ENCODE measurements around the gene RBM47. TPM values are rescaled to one million over a fixed set of nuclear protein-coding genes. Genes with fewer than 3 reads are reported as not detected.

RBM47 gene
- total RNA-seq, 1 experiment from 2014 or later, result 70.3 TPM

DNA sequence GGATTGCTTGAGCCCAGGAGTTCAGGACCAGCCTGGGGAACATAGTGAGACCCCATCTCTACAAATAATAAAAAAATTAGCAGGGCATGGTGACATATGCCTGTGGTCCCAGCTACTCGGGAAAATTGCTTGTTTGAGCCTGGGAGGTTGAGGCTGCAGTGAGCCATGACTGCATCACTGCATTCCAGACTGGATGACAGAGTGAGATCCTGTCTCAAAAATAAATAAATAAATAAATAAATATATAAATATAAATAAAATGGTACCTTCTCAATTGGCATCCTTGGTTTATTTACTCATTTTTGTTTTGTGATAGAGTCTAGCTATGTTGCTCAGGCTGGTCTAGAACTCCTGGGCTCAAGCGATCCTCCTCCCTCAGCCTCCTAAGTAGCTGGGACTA is 150.3 kb downstream of the RBM47 start:
- Histone ChIP-seq H3K79me2 (ENCODE audit: insufficient read depth, low read length) (peaks cover 4% of the 10 kb centered on the region; the same call in 1 of the 2 replicates), H3K23ac (ENCODE audit: insufficient read length, low read depth, low read length) (no peak overlapping the region), H2BK5ac (ENCODE audit: insufficient read length, low read length) (no peak overlapping the region), H2BK20ac (ENCODE audit: low read depth, low read length, poor library complexity, severe bottlenecking) (no peak overlapping the region), H3K4me1 (ENCODE audit: insufficient read depth, low read length) (peaks cover 3% of the 10 kb centered on the region), H2AK5ac (ENCODE audit: insufficient read length, low read length) (no peak overlapping the region), H3K79me1 (ENCODE audit: insufficient read depth, low read depth, low read length, poor library complexity, severe bottlenecking) (no peaks in the 10 kb centered on the region), H3K56ac (ENCODE audit: insufficient read length, low read depth, low read length) (no peak overlapping the region), H2AFZ (ENCODE audit: low read length) (no peak overlapping the region), H3K9me3 (ENCODE audit: control insufficient read depth, low read depth, low read length) (no peaks in the 10 kb centered on the region), H3K4ac (ENCODE audit: low read depth, low read length) (no peak overlapping the region), H3K9ac (ENCODE audit: extremely low read depth, insufficient read length, low read length) (no peak overlapping the region), H4K8ac (replicated peaks; ENCODE audit: insufficient read length, low read depth, low read length) (no peak overlapping the region), H3K27ac (ENCODE audit: insufficient read length, low read depth, low read length) (no peak overlapping the region), H3K27me3 (ENCODE audit: insufficient read depth, low read length) (no peaks in the 10 kb centered on the region), H2BK120ac (ENCODE audit: low read depth, low read length, poor library complexity, severe bottlenecking) (no peak overlapping the region), H3K18ac (ENCODE audit: insufficient read length, low read depth, low read length) (no peak overlapping the region), H4K20me1 (ENCODE audit: control insufficient read depth, insufficient read depth, insufficient read length) (no peaks in the 10 kb centered on the region), H3T11ph (ENCODE audit: low read length) (no peak overlapping the region), H4K91ac (ENCODE audit: insufficient read length, low read depth, low read length) (no peak overlapping the region), H3K23me2 (ENCODE audit: insufficient read length, low read depth, low read length, poor library complexity, severe bottlenecking) (no peaks in the 10 kb centered on the region), H4K5ac (ENCODE audit: insufficient read length, low read depth, low read length) (no peak overlapping the region), H2BK15ac (ENCODE audit: low read depth, low read length) (no peak overlapping the region), H3K4me2 (ENCODE audit: insufficient read depth, insufficient read length, low read length) (no peak overlapping the region), H3K14ac (ENCODE audit: insufficient read depth, low read length) (no peak overlapping the region), H2BK12ac (ENCODE audit: insufficient read length, low read depth, low read length) (no peak overlapping the region)
- Mint-ChIP-seq H3K4me3 (no peak overlapping the region), H3K27ac (no peak overlapping the region), H3K36me3 (ENCODE audit: insufficient read depth in 1 of 3, low read depth in 3 of 3) (peaks cover 0 to 6% (median 3%) of the 10 kb centered on the region in 3 experiments; a peak in 3 of 7 replicates), H3K9me3 (no peaks in the 10 kb centered on the region), H3K4me1 (peaks cover 30 to 38% of the 10 kb centered on the region in 2 experiments), H3K27me3 (ENCODE audit: low read depth) (no peaks in the 10 kb centered on the region)
- no peak for DNase-seq
- TF ChIP-seq, protein P1, sequence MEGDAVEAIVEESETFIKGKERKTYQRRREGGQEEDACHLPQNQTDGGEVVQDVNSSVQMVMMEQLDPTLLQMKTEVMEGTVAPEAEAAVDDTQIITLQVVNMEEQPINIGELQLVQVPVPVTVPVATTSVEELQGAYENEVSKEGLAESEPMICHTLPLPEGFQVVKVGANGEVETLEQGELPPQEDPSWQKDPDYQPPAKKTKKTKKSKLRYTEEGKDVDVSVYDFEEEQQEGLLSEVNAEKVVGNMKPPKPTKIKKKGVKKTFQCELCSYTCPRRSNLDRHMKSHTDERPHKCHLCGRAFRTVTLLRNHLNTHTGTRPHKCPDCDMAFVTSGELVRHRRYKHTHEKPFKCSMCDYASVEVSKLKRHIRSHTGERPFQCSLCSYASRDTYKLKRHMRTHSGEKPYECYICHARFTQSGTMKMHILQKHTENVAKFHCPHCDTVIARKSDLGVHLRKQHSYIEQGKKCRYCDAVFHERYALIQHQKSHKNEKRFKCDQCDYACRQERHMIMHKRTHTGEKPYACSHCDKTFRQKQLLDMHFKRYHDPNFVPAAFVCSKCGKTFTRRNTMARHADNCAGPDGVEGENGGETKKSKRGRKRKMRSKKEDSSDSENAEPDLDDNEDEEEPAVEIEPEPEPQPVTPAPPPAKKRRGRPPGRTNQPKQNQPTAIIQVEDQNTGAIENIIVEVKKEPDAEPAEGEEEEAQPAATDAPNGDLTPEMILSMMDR (conservative IDR thresholded peaks at IDR 0.05), result no peak
- WGBS (ENCODE audit: extremely low coverage, insufficient read length, low lambda C conversion rate), result no CpG with 5 or more reads among the region's 2 CpGs

Measured in H9 (cell line).